Peyer's patch (tissue), 4 donors: ENCODE data around the gene GPR84. TPM values are rescaled to one million over a fixed set of nuclear protein-coding genes. Genes with fewer than 3 reads are reported as not detected.

ENCODE experiments used
- DNase-seq, 3 donors: peaks; one replicate each; pipeline ENCODE4 v3.0.0-alpha.2; 2017 to 2019
- H3K27ac ChIP-seq, 4 donors: fragments of 200-600 bp; sonication (generic); one replicate each; pipeline ENCODE4 v1.5.1; 2016 to 2019
- H3K27me3 ChIP-seq, 2 donors: fragments of 200-600 bp; sonication (generic); one replicate each; pipeline ENCODE4 v1.5.1; 2019
- H3K36me3 ChIP-seq, 3 donors: fragments of 200-600 bp; sonication (generic); one replicate each; pipeline ENCODE4 v1.5.1; 2016 to 2019
- H3K4me1 ChIP-seq, 4 donors: fragments of 200-600 bp; sonication (generic); one replicate each; pipeline ENCODE4 v1.5.1; 2016 to 2019
- H3K4me3 ChIP-seq, 4 donors: fragments of 200-600 bp; sonication (generic); 1 replicate in 3 of 4; 2 replicates in 1 of 4; pipeline ENCODE4 v1.5.1; 2016 to 2019; ENCODE audit warnings: mild to moderate bottlenecking in 1 of 4
- H3K9me3 ChIP-seq, 4 donors: fragments of 200-600 bp; sonication (generic); one replicate each; pipeline ENCODE4 v1.5.1; 2016 to 2019; ENCODE audit warnings: mild to moderate bottlenecking in 1 of 4
- CTCF ChIP-seq, 6 experiments: fragments of 450-650 bp in 4 of 6; fragments of 200-600 bp in 2 of 6; sonication (generic) in 1 of 6; IDR thresholded peaks; one replicate each; pipeline ENCODE4 v1.5.1; 2017 to 2019; ENCODE audit warnings: antibody characterized with exemption in 6 of 6, mild to moderate bottlenecking in 3 of 6, moderate library complexity in 1 of 6
- POLR2A ChIP-seq, 2 donors: fragments of 450-650 bp; IDR thresholded peaks; one replicate each; pipeline ENCODE4 v1.5.1; 2017; ENCODE audit warnings: antibody characterized with exemption in 2 of 2, mild to moderate bottlenecking in 2 of 2, moderate library complexity in 2 of 2
- total RNA-seq, 4 donors: library from RNA; depleted of rRNA; stranded (reverse); fragments of >200 nt; gene quantifications; one replicate each; pipeline ENCODE4 v1.1.0, GENCODE V29; 2016

Gene GPR84
- total RNA-seq, 4 donors from 2014 or later: not detected

GRCh38 chr12:54350743-54351142, 13.5 kb downstream of the GPR84 start:
- DNase-seq: no peak
- Histone ChIP-seq H3K36me3 (peaks cover 0 to 58% (median 0%) of the 10 kb centered on the region in 3 donors), H3K4me3 (no peak overlapping the region), H3K27me3 (no peaks in the 10 kb centered on the region), H3K9me3 (no peaks in the 10 kb centered on the region), H3K27ac (no peak overlapping the region), H3K4me1 (no peaks in the 10 kb centered on the region)
- no peak for TF ChIP-seq CTCF (IDR thresholded peaks at IDR 0.05)
- no peak for TF ChIP-seq POLR2A (IDR thresholded peaks at IDR 0.05)

- H3K4me1 ChIP-seq: no peaks in the 10 kb centered on the region
- H3K4me3 ChIP-seq: no peak overlapping the region
- no peak overlapping the region for H3K27ac ChIP-seq
- no peaks in the 10 kb centered on the region for H3K27me3 ChIP-seq
- DNase-seq: no peak
- H3K36me3 ChIP-seq: peaks cover 0 to 69% (median 0%) of the 10 kb centered on the region in 3 donors
- H3K9me3 ChIP-seq: no peaks in the 10 kb centered on the region
- TF ChIP-seq POLR2A (IDR thresholded peaks at IDR 0.05) (no peak), CTCF (IDR thresholded peaks at IDR 0.05) (no peak)
Observed at GRCh38 chr12:54349679-54350078, 14.6 kb downstream of the GPR84 start.

- TF ChIP-seq CTCF (IDR thresholded peaks at IDR 0.05) (no peak), POLR2A (IDR thresholded peaks at IDR 0.05) (no peak)
Observed at GRCh38 chr12:54349036-54349435, 15.2 kb downstream of the GPR84 start.

GRCh38 chr12:54341378-54342300, 22.6 kb downstream of the GPR84 start:
- DNase-seq: no peak
- no peaks in the 10 kb centered on the region for H3K27me3 ChIP-seq
- peaks cover 0 to 53% (median 0%) of the 10 kb centered on the region in 3 donors for H3K36me3 ChIP-seq
- H3K4me3 ChIP-seq: no peak overlapping the region
- H3K27ac ChIP-seq: no peak overlapping the region
- H3K4me1 ChIP-seq: peaks cover 0 to 27% (median 0%) of the 10 kb centered on the region in 4 donors
- TF ChIP-seq POLR2A (IDR thresholded peaks at IDR 0.05): no peak
- no peak for TF ChIP-seq CTCF (IDR thresholded peaks at IDR 0.05)
- H3K9me3 ChIP-seq: no peaks in the 10 kb centered on the region

More at GRCh38 chr12:54349036-54349435, 15.2 kb downstream of the GPR84 start:
- Histone ChIP-seq H3K36me3 (peaks cover 0 to 75% (median 0%) of the 10 kb centered on the region in 3 donors), H3K27me3 (no peaks in the 10 kb centered on the region), H3K4me1 (no peaks in the 10 kb centered on the region), H3K9me3 (no peaks in the 10 kb centered on the region), H3K4me3 (no peak overlapping the region), H3K27ac (no peak overlapping the region)
- no peak for DNase-seq

GRCh38 chr12:54340846-54341245, 23.4 kb downstream of the GPR84 start:
- Histone ChIP-seq H3K4me3 (no peak overlapping the region), H3K9me3 (no peaks in the 10 kb centered on the region), H3K27me3 (no peaks in the 10 kb centered on the region), H3K36me3 (peaks cover 0 to 46% (median 0%) of the 10 kb centered on the region in 3 donors), H3K27ac (no peak overlapping the region), H3K4me1 (peaks cover 0 to 32% (median 0%) of the 10 kb centered on the region in 4 donors)
- TF ChIP-seq CTCF (IDR thresholded peaks at IDR 0.05) (no peak), POLR2A (IDR thresholded peaks at IDR 0.05) (no peak)
- DNase-seq: no peak
